ENCODE results near the gene KIF25. TPM values are rescaled to one million over a fixed set of nuclear protein-coding genes. Genes with fewer than 3 reads are reported as not detected.
A peak's percentile ranks its signal among the peaks of the same experiment; 100 is the strongest.

The KIF25 gene
- total RNA-seq, 1 donor from 2014 or later = not detected

- Mint-ChIP-seq H3K27me3 (ENCODE audit: unreplicated experiment) (peaks cover 14% of the 10 kb centered on the region), H3K36me3 (ENCODE audit: unreplicated experiment) (no peaks in the 10 kb centered on the region), H3K4me3 (ENCODE audit: unreplicated experiment) (no peak overlapping the region)
Measured at GRCh38 chr6:168025831-168026710, 28.6 kb downstream of the KIF25 start.

GRCh38 chr6:168026925-168027324 lies 29.5 kb downstream of the KIF25 start:
- TF ChIP-seq CTCF (IDR thresholded peaks at IDR 0.05) = no peak
- peaks cover 6% of the 10 kb centered on the region for H3K27me3 Mint-ChIP-seq (ENCODE audit: unreplicated experiment)
- no peaks in the 10 kb centered on the region for H3K9me3 Mint-ChIP-seq (ENCODE audit: unreplicated experiment)
- no peak overlapping the region for H3K4me3 Mint-ChIP-seq (ENCODE audit: unreplicated experiment)
- H3K4me1 Mint-ChIP-seq (ENCODE audit: unreplicated experiment) = peaks cover 21% of the 10 kb centered on the region
- H3K36me3 Mint-ChIP-seq (ENCODE audit: unreplicated experiment) = no peaks in the 10 kb centered on the region
- H3K27ac Mint-ChIP-seq (ENCODE audit: unreplicated experiment) = no peak overlapping the region
- peak; percentile 53 for DNase-seq (ENCODE audit: extremely low spot score, unreplicated experiment)

More at GRCh38 chr6:168025831-168026710, 28.6 kb downstream of the KIF25 start:
- Mint-ChIP-seq H3K9me3 (ENCODE audit: unreplicated experiment) (no peaks in the 10 kb centered on the region), H3K4me1 (ENCODE audit: unreplicated experiment) (peaks cover 12% of the 10 kb centered on the region), H3K27ac (ENCODE audit: unreplicated experiment) (no peak overlapping the region)
- DNase-seq (ENCODE audit: extremely low spot score, unreplicated experiment) = peak; percentile 72
- TF ChIP-seq CTCF (IDR thresholded peaks at IDR 0.05) = no peak

GRCh38 chr6:168027521-168027920 lies 30.1 kb downstream of the KIF25 start:
- peaks cover 27% of the 10 kb centered on the region for H3K4me1 Mint-ChIP-seq (ENCODE audit: unreplicated experiment)
- no peak for TF ChIP-seq CTCF (IDR thresholded peaks at IDR 0.05)
- no peak overlapping the region for H3K27ac Mint-ChIP-seq (ENCODE audit: unreplicated experiment)
- H3K36me3 Mint-ChIP-seq (ENCODE audit: unreplicated experiment) = no peaks in the 10 kb centered on the region
- no peak overlapping the region for H3K4me3 Mint-ChIP-seq (ENCODE audit: unreplicated experiment)
- H3K27me3 Mint-ChIP-seq (ENCODE audit: unreplicated experiment) = peaks cover under 1% of the 10 kb centered on the region
- peak; percentile 46 for DNase-seq (ENCODE audit: extremely low spot score, unreplicated experiment)
- no peaks in the 10 kb centered on the region for H3K9me3 Mint-ChIP-seq (ENCODE audit: unreplicated experiment)

GRCh38 chr6:168028181-168028580 lies 30.7 kb downstream of the KIF25 start:
- Mint-ChIP-seq H3K4me3 (ENCODE audit: unreplicated experiment) (no peak overlapping the region), H3K27me3 (ENCODE audit: unreplicated experiment) (no peaks in the 10 kb centered on the region), H3K9me3 (ENCODE audit: unreplicated experiment) (no peaks in the 10 kb centered on the region), H3K4me1 (ENCODE audit: unreplicated experiment) (peaks cover 33% of the 10 kb centered on the region), H3K36me3 (ENCODE audit: unreplicated experiment) (no peaks in the 10 kb centered on the region), H3K27ac (ENCODE audit: unreplicated experiment) (no peak overlapping the region)
- no peak for TF ChIP-seq CTCF (IDR thresholded peaks at IDR 0.05)
- no peak for DNase-seq (ENCODE audit: extremely low spot score, unreplicated experiment)

- Mint-ChIP-seq H3K9me3 (ENCODE audit: unreplicated experiment) (no peaks in the 10 kb centered on the region), H3K27ac (ENCODE audit: unreplicated experiment) (no peak overlapping the region), H3K27me3 (ENCODE audit: unreplicated experiment) (no peaks in the 10 kb centered on the region), H3K4me1 (ENCODE audit: unreplicated experiment) (peaks cover 35% of the 10 kb centered on the region), H3K36me3 (ENCODE audit: unreplicated experiment) (no peaks in the 10 kb centered on the region), H3K4me3 (ENCODE audit: unreplicated experiment) (no peak overlapping the region)
- TF ChIP-seq CTCF (IDR thresholded peaks at IDR 0.05) = no peak
- peak; percentile 57 for DNase-seq (ENCODE audit: extremely low spot score, unreplicated experiment)
Measured at GRCh38 chr6:168029459-168030217, 32.2 kb downstream of the KIF25 start.

Measured in osteocyte (in vitro differentiated cells).